ENCODE data around the gene TMEM60. TPM values are rescaled to one million over a fixed set of nuclear protein-coding genes. Genes with fewer than 3 reads are reported as not detected.
"Not testable (repeated sequence)": the region's sequence is repeated elsewhere in the genome, so short reads cannot be mapped to it uniquely, and the experiment has no call there.

The TMEM60 gene
- total RNA-seq, 1 donor from 2014 or later: 9.7 TPM

- H3K27me3 Mint-ChIP-seq: no peaks in the 10 kb centered on the region
- H3K9me3 Mint-ChIP-seq: no peaks in the 10 kb centered on the region
- intact Hi-C loops (cut with micrococcal nuclease): no loop called here
- H3K27ac Mint-ChIP-seq: peak overlapping the region; percentile 98
- peaks cover 27% of the 10 kb centered on the region for H3K36me3 Mint-ChIP-seq (ENCODE audit: low read depth)
- H3K4me3 Mint-ChIP-seq: peak overlapping the region; percentile 97
- H3K4me1 Mint-ChIP-seq: peaks cover 60% of the 10 kb centered on the region
- no peak for DNase-seq
These were observed 1.9 kb upstream of the TMEM60 start for GRCh38 chr7:77800158-77800557.

GRCh38 chr7:77799078-77799964 is 1.1 kb upstream of the TMEM60 start:
- H3K36me3 Mint-ChIP-seq (ENCODE audit: low read depth): peaks cover 29% of the 10 kb centered on the region
- no peaks in the 10 kb centered on the region for H3K9me3 Mint-ChIP-seq
- peak; percentile 80 for DNase-seq
- intact Hi-C loops (cut with micrococcal nuclease): loop anchor here (1.0 to 5.0 kb wide), 5 partner anchors 35 to 223 kb away; no protein-coding TSS in a partner anchor
- no peaks in the 10 kb centered on the region for H3K27me3 Mint-ChIP-seq
- peaks cover 60% of the 10 kb centered on the region for H3K4me1 Mint-ChIP-seq
- H3K4me3 Mint-ChIP-seq: peak overlapping the region; percentile 97
- H3K27ac Mint-ChIP-seq: peak overlapping the region; percentile 98

GRCh38 chr7:77797734-77798393 is 370 bp downstream of the TMEM60 start:
- H3K27ac Mint-ChIP-seq: peak overlapping the region; percentile 98
- H3K27me3 Mint-ChIP-seq: no peaks in the 10 kb centered on the region
- H3K9me3 Mint-ChIP-seq: no peaks in the 10 kb centered on the region
- peaks cover 25% of the 10 kb centered on the region for H3K36me3 Mint-ChIP-seq (ENCODE audit: low read depth)
- intact Hi-C loops (cut with micrococcal nuclease): loop anchor here (1.0 to 5.0 kb wide), 6 partner anchors 39 to 262 kb away; partner anchors contain the start of gene RSBN1L
- peaks cover 47% of the 10 kb centered on the region for H3K4me1 Mint-ChIP-seq
- DNase-seq: no peak
- H3K4me3 Mint-ChIP-seq: peak overlapping the region; percentile 97

GRCh38 chr7:77796960-77797359 is 1.3 kb downstream of the TMEM60 start:
- H3K4me3 Mint-ChIP-seq: peak overlapping the region; percentile 97
- intact Hi-C loops (cut with micrococcal nuclease): loop anchor here (5.0 kb wide), 3 partner anchors 100 to 225 kb away; no protein-coding TSS in a partner anchor

GRCh38 chr7:77796109-77796508 is 2.1 kb downstream of the TMEM60 start:
- DNase-seq: no peak
- H3K4me3 Mint-ChIP-seq: peak overlapping the region; percentile 97
- no peaks in the 10 kb centered on the region for H3K9me3 Mint-ChIP-seq
- H3K27ac Mint-ChIP-seq: no peak overlapping the region
- intact Hi-C loops (cut with micrococcal nuclease): loop anchor here (5.0 kb wide), 3 partner anchors 101 to 226 kb away; no protein-coding TSS in a partner anchor
- no peaks in the 10 kb centered on the region for H3K27me3 Mint-ChIP-seq
- H3K36me3 Mint-ChIP-seq (ENCODE audit: low read depth): peaks cover 23% of the 10 kb centered on the region
- peaks cover 35% of the 10 kb centered on the region for H3K4me1 Mint-ChIP-seq

More at GRCh38 chr7:77796960-77797359, 1.3 kb downstream of the TMEM60 start:
- Mint-ChIP-seq H3K27me3 (no peaks in the 10 kb centered on the region), H3K36me3 (ENCODE audit: low read depth) (peaks cover 23% of the 10 kb centered on the region), H3K4me1 (peaks cover 40% of the 10 kb centered on the region), H3K27ac (peak overlapping the region; percentile 98), H3K9me3 (no peaks in the 10 kb centered on the region)
- DNase-seq: no peak

- no peak for DNase-seq
- intact Hi-C loops (cut with micrococcal nuclease): no loop called here
- no peak overlapping the region for H3K4me3 Mint-ChIP-seq
- no peaks in the 10 kb centered on the region for H3K9me3 Mint-ChIP-seq
- H3K36me3 Mint-ChIP-seq (ENCODE audit: low read depth): peaks cover 17% of the 10 kb centered on the region
- H3K27me3 Mint-ChIP-seq: no peaks in the 10 kb centered on the region
- no peak overlapping the region for H3K27ac Mint-ChIP-seq
- peaks cover 23% of the 10 kb centered on the region for H3K4me1 Mint-ChIP-seq
These were observed 4.2 kb downstream of the TMEM60 start for GRCh38 chr7:77794000-77794399.

- peaks cover 15% of the 10 kb centered on the region for H3K4me1 Mint-ChIP-seq
- H3K9me3 Mint-ChIP-seq: no peaks in the 10 kb centered on the region
- no peaks in the 10 kb centered on the region for H3K27me3 Mint-ChIP-seq
- intact Hi-C loops (cut with micrococcal nuclease): no loop called here
- H3K36me3 Mint-ChIP-seq (ENCODE audit: low read depth): peaks cover 14% of the 10 kb centered on the region
- DNase-seq: no peak
- no peak overlapping the region for H3K4me3 Mint-ChIP-seq
- H3K27ac Mint-ChIP-seq: no peak overlapping the region
These were observed 6.3 kb downstream of the TMEM60 start for GRCh38 chr7:77791956-77792355.

- intact Hi-C loops (cut with micrococcal nuclease): no loop called here
- no peaks in the 10 kb centered on the region for H3K27me3 Mint-ChIP-seq
- peaks cover 10% of the 10 kb centered on the region for H3K4me1 Mint-ChIP-seq
- no peak for DNase-seq
- H3K36me3 Mint-ChIP-seq (ENCODE audit: low read depth): peaks cover 17% of the 10 kb centered on the region
- H3K9me3 Mint-ChIP-seq: no peaks in the 10 kb centered on the region
- no peak overlapping the region for H3K4me3 Mint-ChIP-seq
- no peak overlapping the region for H3K27ac Mint-ChIP-seq
These were observed 6.9 kb downstream of the TMEM60 start for GRCh38 chr7:77791336-77791735.

- H3K27ac Mint-ChIP-seq: no peak overlapping the region
These were observed 9.8 kb downstream of the TMEM60 start for GRCh38 chr7:77788327-77788902.

GRCh38 chr7:77786741-77787140 is 11.5 kb downstream of the TMEM60 start:
- Mint-ChIP-seq H3K9me3 (no peaks in the 10 kb centered on the region), H3K27ac (no peak overlapping the region), H3K36me3 (ENCODE audit: low read depth) (peaks cover 32% of the 10 kb centered on the region), H3K27me3 (no peaks in the 10 kb centered on the region), H3K4me3 (no peak overlapping the region), H3K4me1 (peaks cover 3% of the 10 kb centered on the region)
- DNase-seq: no peak
- intact Hi-C loops (cut with micrococcal nuclease): no loop called here

More at GRCh38 chr7:77788327-77788902, 9.8 kb downstream of the TMEM60 start:
- Mint-ChIP-seq H3K4me3 (no peak overlapping the region), H3K4me1 (peaks cover 3% of the 10 kb centered on the region), H3K27me3 (no peaks in the 10 kb centered on the region), H3K36me3 (ENCODE audit: low read depth) (peaks cover 24% of the 10 kb centered on the region), H3K9me3 (no peaks in the 10 kb centered on the region)
- intact Hi-C loops (cut with micrococcal nuclease): no loop called here
- DNase-seq: no peak

- H3K9me3 Mint-ChIP-seq: no peaks in the 10 kb centered on the region
- no peak overlapping the region for H3K4me3 Mint-ChIP-seq
- H3K27ac Mint-ChIP-seq: no peak overlapping the region
- H3K36me3 Mint-ChIP-seq (ENCODE audit: low read depth): peaks cover 35% of the 10 kb centered on the region
- DNase-seq: no peak
- no peaks in the 10 kb centered on the region for H3K27me3 Mint-ChIP-seq
- H3K4me1 Mint-ChIP-seq: peaks cover 3% of the 10 kb centered on the region
- intact Hi-C loops (cut with micrococcal nuclease): no loop called here
These were observed 12.2 kb downstream of the TMEM60 start for GRCh38 chr7:77786018-77786417.

- H3K27me3 Mint-ChIP-seq; H3K4me3 Mint-ChIP-seq; H3K9me3 Mint-ChIP-seq; H3K27ac Mint-ChIP-seq; H3K4me1 Mint-ChIP-seq; intact Hi-C loops (cut with micrococcal nuclease); DNase-seq: not testable (repeated sequence)
- peaks cover 40% of the 10 kb centered on the region for H3K36me3 Mint-ChIP-seq (ENCODE audit: low read depth)
These were observed 13.8 kb downstream of the TMEM60 start for GRCh38 chr7:77784426-77784825.

GRCh38 chr7:77783545-77783944 is 14.7 kb downstream of the TMEM60 start:
- no peak overlapping the region for H3K4me3 Mint-ChIP-seq
- no peak for DNase-seq
- peaks cover 44% of the 10 kb centered on the region for H3K36me3 Mint-ChIP-seq (ENCODE audit: low read depth)
- H3K9me3 Mint-ChIP-seq: no peaks in the 10 kb centered on the region
- peaks cover 2% of the 10 kb centered on the region for H3K4me1 Mint-ChIP-seq
- H3K27ac Mint-ChIP-seq: no peak overlapping the region
- intact Hi-C loops (cut with micrococcal nuclease): no loop called here
- no peaks in the 10 kb centered on the region for H3K27me3 Mint-ChIP-seq

GRCh38 chr7:77783111-77783510 is 15.1 kb downstream of the TMEM60 start:
- H3K9me3 Mint-ChIP-seq: no peaks in the 10 kb centered on the region
- H3K4me1 Mint-ChIP-seq: peaks cover 2% of the 10 kb centered on the region
- H3K27ac Mint-ChIP-seq: no peak overlapping the region
- DNase-seq: no peak
- no peak overlapping the region for H3K4me3 Mint-ChIP-seq
- H3K27me3 Mint-ChIP-seq: no peaks in the 10 kb centered on the region
- intact Hi-C loops (cut with micrococcal nuclease): no loop called here
- H3K36me3 Mint-ChIP-seq (ENCODE audit: low read depth): peaks cover 48% of the 10 kb centered on the region
